Endothelial cell of umbilical vein (primary cell): ENCODE results near the gene DNAH11. TPM values are rescaled to one million over a fixed set of nuclear protein-coding genes. Genes with fewer than 3 reads are reported as not detected.

Experiments used
- BruUV-seq: library from RNA; stranded (reverse); fragments of 400-500 nt; replicated peaks from 2 replicates; lab custom pipeline; 2021; lab: Mats Ljungman, UMichigan
- CTCF ChIA-PET: fragments of 300-600, 350-600 bp; sonication (Branson Sonifier 250); formaldehyde crosslinking; loops from one replicate; lab custom pipeline; 2021; ENCODE audit warnings: antibody characterized with exemption, inconsistent platforms; lab: Charles Lee
- POLR2A ChIA-PET: fragments of 300-600, 350-600 bp; sonication (Branson Sonifier 250); formaldehyde crosslinking; loops from one replicate; lab custom pipeline; 2021; ENCODE audit warnings: antibody characterized with exemption, inconsistent platforms; lab: Charles Lee
- DNase-seq: peaks from one replicate; pipeline ENCODE4 v3.0.0-alpha.2; 2011; ENCODE audit warnings: low read depth, low spot score
- FAIRE-seq: peaks from 2 replicates; lab custom pipeline; 2011; peaks lifted over from hg19 to GRCh38; lab: Jason Lieb, UNC
- H2AFZ ChIP-seq: 2 replicates; pipeline ENCODE4 v1.6.0; 2012; ENCODE audit warnings: low read depth, low read length, control low read depth, inconsistent platforms
- H3K27ac ChIP-seq: 2 replicates; pipeline ENCODE4 v1.5.1; 2011; ENCODE audit warnings: low read depth, mild to moderate bottlenecking, control low read depth, low read length, moderate library complexity; ENCODE audit not compliant: insufficient read depth
- H3K27me3 ChIP-seq, 2 experiments: 2 replicates each; pipeline versions ENCODE4 v1.6.0 to v1.6.1; 2011; ENCODE audit warnings: low read length in 2 of 2, mixed read lengths in 1 of 2; ENCODE audit not compliant: control insufficient read depth in 2 of 2, insufficient read depth in 2 of 2
- H3K36me3 ChIP-seq, 2 experiments: 2 replicates in 1 of 2; 3 replicates in 1 of 2; pipeline ENCODE4 v1.5.1; 2011; ENCODE audit warnings: low read length in 2 of 2, mild to moderate bottlenecking in 1 of 2, moderate library complexity in 1 of 2; ENCODE audit not compliant: control insufficient read depth in 2 of 2, insufficient read depth in 2 of 2; ENCODE audit errors: extremely low read depth in 1 of 2
- H3K4me1 ChIP-seq: 3 replicates; pipeline ENCODE4 v1.5.1; 2011; ENCODE audit warnings: mild to moderate bottlenecking, low read length; ENCODE audit not compliant: control insufficient read depth, insufficient read depth; ENCODE audit errors: extremely low read depth
- H3K4me2 ChIP-seq: 2 replicates; pipeline ENCODE4 v1.6.1; 2011; ENCODE audit warnings: low read length, control low read depth, mixed read lengths; ENCODE audit not compliant: insufficient read depth
- H3K4me3 ChIP-seq, 3 experiments: fragments of 200-600 bp in 1 of 3; sonication (generic), shearing (Covaris generic) in 1 of 3; replicated peaks in 1 of 3; 2 replicates each; pipeline ENCODE4 v1.5.1; 2011 to 2016; ENCODE audit warnings: control low read depth in 3 of 3, low read length in 3 of 3, mild to moderate bottlenecking in 2 of 3, inconsistent platforms in 1 of 3, low read depth in 1 of 3, moderate library complexity in 1 of 3; ENCODE audit not compliant: insufficient read depth in 1 of 3
- H3K79me2 ChIP-seq: 2 replicates; pipeline ENCODE4 v1.6.0; 2012; ENCODE audit warnings: low read length, inconsistent platforms; ENCODE audit not compliant: control insufficient read depth, insufficient read depth
- H3K9ac ChIP-seq: replicated peaks from 2 replicates; pipeline ENCODE3; 2011; ENCODE audit warnings: low read length, control low read depth; ENCODE audit not compliant: insufficient read depth; ENCODE audit errors: extremely low read depth
- H3K9me1 ChIP-seq: replicated peaks from 3 replicates; pipeline ENCODE4 v1.6.0; 2011; ENCODE audit warnings: mild to moderate bottlenecking, low read length; ENCODE audit not compliant: control insufficient read depth, insufficient read depth; ENCODE audit errors: extremely low read depth
- H3K9me3 ChIP-seq: replicated peaks from 2 replicates; pipeline ENCODE4 v1.5.1; 2012; ENCODE audit warnings: low read length, inconsistent platforms; ENCODE audit not compliant: control insufficient read depth, insufficient read depth
- H4K20me1 ChIP-seq: replicated peaks from 2 replicates; pipeline ENCODE3; 2011; ENCODE audit warnings: mild to moderate bottlenecking, low read length; ENCODE audit not compliant: control insufficient read depth, insufficient read depth; ENCODE audit errors: extremely low read depth
- FOS ChIP-seq: IDR thresholded peaks from 2 replicates; pipeline ENCODE4 v1.6.1; 2011; ENCODE audit warnings: mild to moderate bottlenecking, low read length, moderate library complexity, borderline replicate concordance; ENCODE audit not compliant: insufficient read depth
- JUN ChIP-seq: IDR thresholded peaks from 2 replicates; pipeline ENCODE4 v1.6.1; 2011; ENCODE audit warnings: borderline replicate concordance, low read depth; ENCODE audit not compliant: insufficient read length, insufficient read depth
- MYC ChIP-seq: IDR thresholded peaks from one replicate; pipeline ENCODE4 v1.6.1; 2011; ENCODE audit warnings: mild to moderate bottlenecking, low read depth, low read length
- POLR2A ChIP-seq: IDR thresholded peaks from 2 replicates; pipeline ENCODE4 v1.6.1; 2012; ENCODE audit warnings: low read depth, mild to moderate bottlenecking, control low read depth, low read length
- dilution Hi-C: fragments of 300-500 bp; cut with MboI; formaldehyde crosslinking; loops from one replicate; pipeline ENCODE4 v1.15.0; 2019; ENCODE audit warnings: low sequenced_read_pairs; ENCODE audit not compliant: extremely low pct_ligation_motif_present
- intact Hi-C: fragments of 100-400 bp; cut with micrococcal nuclease; formaldehyde crosslinking; loops from one replicate; pipeline ENCODE4 v1.10.0; 2022
- polyA plus RNA-seq, 4 experiments: library from polyadenylated mRNA; depleted of rRNA in 3 of 4; stranded (reverse) in 3 of 4; unstranded in 1 of 4; fragments of >200 nt; gene quantifications; 2 replicates each; pipeline versions ENCODE4 v1.2.1 to v1.2.3, GENCODE V29; 2011 to 2012; ENCODE audit warnings: missing spikeins in 1 of 4
- total RNA-seq: library from RNA; stranded (reverse); gene quantifications from 2 replicates; pipeline ENCODE4 v1.2.3, GENCODE V29; 2021
- TF ChIP-seq, protein P1 (sequence below), 2 donors: IDR thresholded peaks; 1 replicate in 1 of 2; 2 replicates in 1 of 2; pipeline ENCODE4 v1.5.1; 2011; ENCODE audit warnings: low read length in 2 of 2, mild to moderate bottlenecking in 2 of 2, moderate library complexity in 2 of 2, control low read depth in 1 of 2, inconsistent platforms in 1 of 2, low read depth in 1 of 2; ENCODE audit not compliant: insufficient read depth in 1 of 2; ENCODE audit errors: extremely low read depth in 1 of 2

Gene DNAH11
- total and polyA plus RNA-seq, 2 donors (not counting 3 experiments of a cell fraction or from before 2014, with no cell fraction given): 0.69 to 0.91 TPM

- FAIRE-seq (peak; percentile 35), DNase-seq (peak; percentile 48)
- H3K4me1 ChIP-seq: peaks cover 26% of the 10 kb centered on the region
- intact Hi-C loops (loop anchor here (2.0 to 5.0 kb wide), 2 partner anchors 150 to 233 kb away; no protein-coding TSS in a partner anchor), dilution Hi-C loops (no loop called here)
- H3K9me1 ChIP-seq: no peaks in the 10 kb centered on the region
- BruUV-seq: no TSS peak
- H3K4me3 ChIP-seq: peak overlapping the region in 1 of 3 experiments; percentile 34
- no peaks in the 10 kb centered on the region for H3K9me3 ChIP-seq
- no peaks in the 10 kb centered on the region for H4K20me1 ChIP-seq
- H3K79me2 ChIP-seq: no peaks in the 10 kb centered on the region
- TF ChIP-seq JUN: no peak
- TF ChIP-seq MYC: no peak
- TF ChIP-seq, protein P1, sequence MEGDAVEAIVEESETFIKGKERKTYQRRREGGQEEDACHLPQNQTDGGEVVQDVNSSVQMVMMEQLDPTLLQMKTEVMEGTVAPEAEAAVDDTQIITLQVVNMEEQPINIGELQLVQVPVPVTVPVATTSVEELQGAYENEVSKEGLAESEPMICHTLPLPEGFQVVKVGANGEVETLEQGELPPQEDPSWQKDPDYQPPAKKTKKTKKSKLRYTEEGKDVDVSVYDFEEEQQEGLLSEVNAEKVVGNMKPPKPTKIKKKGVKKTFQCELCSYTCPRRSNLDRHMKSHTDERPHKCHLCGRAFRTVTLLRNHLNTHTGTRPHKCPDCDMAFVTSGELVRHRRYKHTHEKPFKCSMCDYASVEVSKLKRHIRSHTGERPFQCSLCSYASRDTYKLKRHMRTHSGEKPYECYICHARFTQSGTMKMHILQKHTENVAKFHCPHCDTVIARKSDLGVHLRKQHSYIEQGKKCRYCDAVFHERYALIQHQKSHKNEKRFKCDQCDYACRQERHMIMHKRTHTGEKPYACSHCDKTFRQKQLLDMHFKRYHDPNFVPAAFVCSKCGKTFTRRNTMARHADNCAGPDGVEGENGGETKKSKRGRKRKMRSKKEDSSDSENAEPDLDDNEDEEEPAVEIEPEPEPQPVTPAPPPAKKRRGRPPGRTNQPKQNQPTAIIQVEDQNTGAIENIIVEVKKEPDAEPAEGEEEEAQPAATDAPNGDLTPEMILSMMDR (IDR thresholded peaks at IDR 0.05; ENCODE audit: extremely low read depth in 1 of 2, insufficient read depth in 1 of 2, low read depth in 1 of 2, low read length in 2 of 2): no peak
- TF ChIP-seq POLR2A: no peak
- TF ChIP-seq FOS: no peak
- POLR2A ChIA-PET: interaction anchor here (1.1 kb wide), 1 partner anchor 94 kb away, joined by 3 read pairs; no protein-coding TSS in a partner anchor
- peak overlapping the region; percentile 46 for H3K9ac ChIP-seq
- no peaks in the 10 kb centered on the region for H3K27me3 ChIP-seq
- H3K36me3 ChIP-seq: no peaks in the 10 kb centered on the region
- H3K4me2 ChIP-seq: peak overlapping the region; percentile 39
- CTCF ChIA-PET: no interaction called here
- peak overlapping the region; percentile 86 for H2AFZ ChIP-seq
- H3K27ac ChIP-seq: peak overlapping the region; percentile 76
Measured at GRCh38 chr7:21850531-21851285, 307.9 kb downstream of the DNAH11 start.
